Ovary (tissue), 9 donors: ENCODE data around the gene DPAGT1. TPM values are rescaled to one million over a fixed set of nuclear protein-coding genes. Genes with fewer than 3 reads are reported as not detected.

Source experiments
- DNase-seq, 5 donors: peaks; one replicate each; pipeline ENCODE4 v3.0.0-alpha.2; 2019 to 2020
- H3K27ac ChIP-seq, 2 donors: fragments of 200-600 bp; one replicate each; pipeline versions ENCODE4 v1.5.1 to v1.8.0; 2019 to 2022
- H3K27me3 ChIP-seq: fragments of 200-600 bp; one replicate; pipeline ENCODE4 v1.8.0; 2022
- H3K36me3 ChIP-seq: fragments of 200-600 bp; sonication (generic); one replicate; pipeline ENCODE4 v1.5.1; 2019
- H3K4me1 ChIP-seq: one replicate; pipeline ENCODE4 v1.8.1; 2013; ENCODE audit warnings: mild to moderate bottlenecking, moderate library complexity; ENCODE audit not compliant: insufficient read depth
- H3K4me3 ChIP-seq: fragments of 200-600 bp; sonication (generic); one replicate; pipeline ENCODE4 v1.5.1; 2017
- H3K9me3 ChIP-seq, 2 donors: fragments of 200-600 bp in 1 of 2; sonication (generic) in 1 of 2; one replicate each; pipeline versions ENCODE4 v1.5.1 to v1.8.1; 2013 to 2019; ENCODE audit warnings: mild to moderate bottlenecking in 1 of 2, moderate library complexity in 1 of 2
- CTCF ChIP-seq, 3 donors: fragments of 450-650 bp in 2 of 3; fragments of 200-600 bp in 1 of 3; IDR thresholded peaks; one replicate each; pipeline versions ENCODE4 v1.5.1 to v1.8.0; 2016 to 2022; ENCODE audit warnings: antibody characterized with exemption in 3 of 3, mild to moderate bottlenecking in 1 of 3
- EP300 ChIP-seq: sonication (generic); formaldehyde crosslinking; IDR thresholded peaks from one replicate; pipeline ENCODE4 v1.6.1; 2017; ENCODE audit warnings: antibody characterized with exemption
- POLR2A ChIP-seq: fragments of 450-650 bp; IDR thresholded peaks from one replicate; pipeline ENCODE4 v1.6.1; 2017; ENCODE audit warnings: antibody characterized with exemption, mild to moderate bottlenecking, moderate library complexity
- WGBS, 3 donors: extraction: QIAGEN DNeasy Blood & Tissue Kit in 1 of 3; methylation state at CpG; one replicate each; pipeline versions ENCODE4 v1.1.5 to v1.1.7; 2013 to 2017; 5-methylcytosine and 5-hydroxymethylcytosine counted together
- intact Hi-C, 4 donors: fragments of 100-400 bp; cut with DNase I; formaldehyde crosslinking; loops; one replicate each; pipeline versions ENCODE4 v1.11.0 to v1.15.1; 2022 to 2023
- polyA plus RNA-seq, 2 donors: library from polyadenylated mRNA; stranded (reverse); fragments of 200-250 nt in 1 of 2; fragments of 350-450 nt in 1 of 2; fragmentation: Illumina TruSeq in 1 of 2; extraction: RNeasy Lipid Tissue Mini Kit (QIAGEN cat#74804) in 1 of 2; gene quantifications; one replicate each; pipeline ENCODE4 v1.2.3, GENCODE V29; 2013 to 2014
- total RNA-seq, 7 donors: library from RNA; depleted of rRNA in 2 of 7; stranded (reverse); fragments of >200 nt in 2 of 7; fragmentation: NEBNext Ultra II Directional in 3 of 7; extraction: Animal tissue kit (Norgen Biotek cat#: 25700) in 3 of 7; gene quantifications; one replicate each; pipeline versions ENCODE4 v1.1.0 to v1.2.4, GENCODE V29; 2016 to 2023
- donor health status: DM: no; HTN: no; CAD: no; lungs with moderate emphysema.
- donor health status: DM: no; HTN: no; CAD: no.
- donor health status: Bipolar disorder and iron deficiency.
- donor health status: DM: yes; HTN: yes; CAD: no.
- donor health status: DM: no; HTN: no; CAD: no.
- donor health status: DM: yes; HTN: yes; CAD: no.

The DPAGT1 gene
- total and polyA plus RNA-seq, 9 donors = 14.1 to 61.4 (median 24.4) TPM

- peaks cover 7% of the 10 kb centered on the region for H3K4me1 ChIP-seq
- TF ChIP-seq POLR2A = no peak
- no peaks in the 10 kb centered on the region for H3K27me3 ChIP-seq
- DNase-seq = no peak
- intact Hi-C loops = no loop called here
- H3K4me3 ChIP-seq = no peak overlapping the region
- H3K9me3 ChIP-seq = no peaks in the 10 kb centered on the region
- no peaks in the 10 kb centered on the region for H3K36me3 ChIP-seq
- no peak overlapping the region for H3K27ac ChIP-seq
- WGBS, 3 donors = 88 to 93% (median 89%) methylated on average over 1 of the region's 1 CpG
Measured at GRCh38 chr11:119089319-119089718, 12.3 kb downstream of the DPAGT1 start.

- H3K27me3 ChIP-seq = no peaks in the 10 kb centered on the region
- H3K4me3 ChIP-seq = no peak overlapping the region
- intact Hi-C loops = no loop called here
- TF ChIP-seq CTCF (IDR thresholded peaks at IDR 0.05) (no peak), EP300 (no peak), POLR2A (no peak)
- 87 to 94% (median 92%) methylated on average over 9 of the region's 9 CpGs for WGBS, 3 donors
- H3K27ac ChIP-seq = no peak overlapping the region
- no peak for DNase-seq
- H3K36me3 ChIP-seq = no peaks in the 10 kb centered on the region
- no peaks in the 10 kb centered on the region for H3K9me3 ChIP-seq
- H3K4me1 ChIP-seq = peaks cover 8% of the 10 kb centered on the region
Measured at GRCh38 chr11:119088406-119088805, 13.2 kb downstream of the DPAGT1 start.

GRCh38 chr11:119087747-119088241 lies 13.9 kb downstream of the DPAGT1 start:
- Histone ChIP-seq H3K36me3 (no peaks in the 10 kb centered on the region), H3K4me3 (no peak overlapping the region), H3K27ac (no peak overlapping the region), H3K9me3 (no peaks in the 10 kb centered on the region), H3K27me3 (no peaks in the 10 kb centered on the region), H3K4me1 (peaks cover 7% of the 10 kb centered on the region)
- WGBS, 3 donors = 94 to 100% (median 97%) methylated on average over 2 of the region's 2 CpGs
- no peak for TF ChIP-seq POLR2A
- TF ChIP-seq CTCF (IDR thresholded peaks at IDR 0.05) = no peak
- no peak for TF ChIP-seq EP300
- intact Hi-C loops = no loop called here
- no peak for DNase-seq

GRCh38 chr11:119087123-119087522 lies 14.5 kb downstream of the DPAGT1 start:
- intact Hi-C loops = no loop called here
- TF ChIP-seq CTCF (IDR thresholded peaks at IDR 0.05) = no peak
- TF ChIP-seq POLR2A = no peak
- no peak for TF ChIP-seq EP300
- H3K9me3 ChIP-seq = no peaks in the 10 kb centered on the region
- 87 to 93% (median 88%) methylated on average over 6 of the region's 6 CpGs for WGBS, 3 donors
- H3K4me1 ChIP-seq = peaks cover 7% of the 10 kb centered on the region
- no peak overlapping the region for H3K27ac ChIP-seq
- DNase-seq = no peak
- no peaks in the 10 kb centered on the region for H3K36me3 ChIP-seq
- H3K4me3 ChIP-seq = no peak overlapping the region
- H3K27me3 ChIP-seq = no peaks in the 10 kb centered on the region

GRCh38 chr11:119085437-119085847 lies 16.2 kb downstream of the DPAGT1 start:
- H3K4me3 ChIP-seq = peak overlapping the region; percentile 83
- H3K27ac ChIP-seq = peak overlapping the region in 1 of 2 donors; percentile 79
- DNase-seq = peak in 1 of 5 donors; percentile 35
- H3K4me1 ChIP-seq = peaks cover 7% of the 10 kb centered on the region
- 0 to 1% (median 0%) methylated on average over 13 of the region's 13 CpGs for WGBS, 3 donors
- H3K27me3 ChIP-seq = no peaks in the 10 kb centered on the region
- TF ChIP-seq EP300 (no peak), CTCF (IDR thresholded peaks at IDR 0.05) (no peak), POLR2A (no peak)
- intact Hi-C loops = no loop called here
- H3K36me3 ChIP-seq = no peaks in the 10 kb centered on the region
- no peaks in the 10 kb centered on the region for H3K9me3 ChIP-seq
